ENCODE results near the gene ECI1.

ECI1 gene

DNA sequence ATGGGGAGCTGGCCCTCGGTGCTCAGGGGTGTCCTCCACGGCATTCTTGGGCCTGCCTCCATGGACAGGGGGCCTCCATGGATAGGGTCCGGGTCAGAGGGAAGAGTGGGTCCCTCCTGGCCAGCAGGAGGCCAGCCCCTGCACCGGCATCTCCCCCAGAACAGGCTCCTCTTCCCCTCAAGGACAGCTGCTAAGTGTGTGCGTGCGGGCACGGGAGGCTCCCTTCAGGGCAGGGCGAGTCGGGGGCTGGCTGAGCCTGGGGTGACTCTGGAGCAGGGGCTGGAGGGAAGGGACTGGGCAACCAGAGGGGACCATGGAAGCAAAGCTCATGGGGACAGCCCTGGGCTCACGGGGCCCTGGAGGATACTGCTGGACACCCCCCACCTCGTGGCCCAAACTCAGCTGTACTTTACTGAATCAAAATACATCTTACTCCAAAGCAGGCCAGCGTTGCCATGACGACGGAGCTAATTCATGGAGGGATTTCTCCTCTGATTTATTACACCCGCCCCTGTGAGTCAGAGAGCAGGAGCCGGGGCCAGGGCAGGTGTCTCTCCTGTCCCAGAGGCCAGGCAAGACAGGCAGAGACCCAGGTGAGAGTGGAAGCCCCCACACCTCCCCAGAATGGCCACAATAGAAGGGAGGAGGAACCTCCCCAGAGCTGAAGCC, 57.1 kb downstream of the ECI1 start:
- Histone ChIP-seq H3K9me2 (ENCODE audit: low read depth, low read length) (no peaks in the 10 kb centered on the region), H3K27ac (ENCODE audit: low read depth, low read length, poor library complexity, severe bottlenecking) (no peak overlapping the region), H4K20me1 (ENCODE audit: insufficient read depth, low read length) (no peaks in the 10 kb centered on the region), H3K27me3 (ENCODE audit: insufficient read depth, low read length) (peaks cover 18% of the 10 kb centered on the region; the same call in 1 of the 2 replicates), H3F3A (ENCODE audit: insufficient read depth, low read length) (no peaks in the 10 kb centered on the region), H3K9ac (ENCODE audit: low read length) (no peak overlapping the region), H3K4me1 (ENCODE audit: insufficient read depth, low read length, severe bottlenecking) (peaks cover 3% of the 10 kb centered on the region), H3K79me2 (ENCODE audit: insufficient read depth, low read length) (no peaks in the 10 kb centered on the region), H2AFZ (ENCODE audit: low read length) (no peak overlapping the region), H3K36me3 (ENCODE audit: insufficient read depth, low read length) (no peaks in the 10 kb centered on the region), H3K4me3 (ENCODE audit: low read depth, low read length, poor library complexity, severe bottlenecking) (no peak overlapping the region), H3K4me2 (ENCODE audit: low read length) (no peak overlapping the region), H3K9me3 (ENCODE audit: low read length) (no peaks in the 10 kb centered on the region)
- TF ChIP-seq, protein P1, sequence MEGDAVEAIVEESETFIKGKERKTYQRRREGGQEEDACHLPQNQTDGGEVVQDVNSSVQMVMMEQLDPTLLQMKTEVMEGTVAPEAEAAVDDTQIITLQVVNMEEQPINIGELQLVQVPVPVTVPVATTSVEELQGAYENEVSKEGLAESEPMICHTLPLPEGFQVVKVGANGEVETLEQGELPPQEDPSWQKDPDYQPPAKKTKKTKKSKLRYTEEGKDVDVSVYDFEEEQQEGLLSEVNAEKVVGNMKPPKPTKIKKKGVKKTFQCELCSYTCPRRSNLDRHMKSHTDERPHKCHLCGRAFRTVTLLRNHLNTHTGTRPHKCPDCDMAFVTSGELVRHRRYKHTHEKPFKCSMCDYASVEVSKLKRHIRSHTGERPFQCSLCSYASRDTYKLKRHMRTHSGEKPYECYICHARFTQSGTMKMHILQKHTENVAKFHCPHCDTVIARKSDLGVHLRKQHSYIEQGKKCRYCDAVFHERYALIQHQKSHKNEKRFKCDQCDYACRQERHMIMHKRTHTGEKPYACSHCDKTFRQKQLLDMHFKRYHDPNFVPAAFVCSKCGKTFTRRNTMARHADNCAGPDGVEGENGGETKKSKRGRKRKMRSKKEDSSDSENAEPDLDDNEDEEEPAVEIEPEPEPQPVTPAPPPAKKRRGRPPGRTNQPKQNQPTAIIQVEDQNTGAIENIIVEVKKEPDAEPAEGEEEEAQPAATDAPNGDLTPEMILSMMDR (IDR thresholded peaks at IDR 0.05; ENCODE audit: low read length), result no peak
- no peak for TF ChIP-seq EZH2 (IDR thresholded peaks at IDR 0.05; ENCODE audit: borderline replicate concordance, low read length)

DNA sequence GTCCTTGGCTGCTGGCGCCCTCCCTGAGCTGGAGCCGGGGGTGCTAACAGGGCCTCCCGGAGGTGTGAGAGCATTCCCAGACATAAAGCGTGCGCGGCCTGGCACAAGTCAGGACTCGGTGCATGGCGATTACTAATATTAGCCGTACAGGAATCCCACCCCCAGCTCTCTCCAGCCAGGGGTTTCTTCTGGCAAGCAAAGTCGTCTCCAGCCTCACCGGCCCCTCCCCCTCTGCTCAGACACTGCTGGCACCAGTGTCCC, 60.0 kb downstream of the ECI1 start:
- TF ChIP-seq, protein P1 (IDR thresholded peaks at IDR 0.05; ENCODE audit: low read length), result no peak
- TF ChIP-seq EZH2 (IDR thresholded peaks at IDR 0.05; ENCODE audit: borderline replicate concordance, low read length), result no peak
- no peaks in the 10 kb centered on the region for H3K79me2 ChIP-seq (ENCODE audit: insufficient read depth, low read length)
- peaks cover 27% of the 10 kb centered on the region; the same call in 1 of the 2 replicates for H3K27me3 ChIP-seq (ENCODE audit: insufficient read depth, low read length)
- H3F3A ChIP-seq (ENCODE audit: insufficient read depth, low read length), result no peaks in the 10 kb centered on the region
- H3K36me3 ChIP-seq (ENCODE audit: insufficient read depth, low read length), result no peaks in the 10 kb centered on the region
- H3K4me2 ChIP-seq (ENCODE audit: low read length), result no peak overlapping the region
- H3K9ac ChIP-seq (ENCODE audit: low read length), result no peak overlapping the region
- no peak overlapping the region for H3K4me3 ChIP-seq (ENCODE audit: low read depth, low read length, poor library complexity, severe bottlenecking)
- no peaks in the 10 kb centered on the region for H3K9me2 ChIP-seq (ENCODE audit: low read depth, low read length)
- no peak overlapping the region for H2AFZ ChIP-seq (ENCODE audit: low read length)
- no peaks in the 10 kb centered on the region for H3K9me3 ChIP-seq (ENCODE audit: low read length)
- H4K20me1 ChIP-seq (ENCODE audit: insufficient read depth, low read length), result no peaks in the 10 kb centered on the region
- peaks cover 3% of the 10 kb centered on the region for H3K4me1 ChIP-seq (ENCODE audit: insufficient read depth, low read length, severe bottlenecking)
- H3K27ac ChIP-seq (ENCODE audit: low read depth, low read length, poor library complexity, severe bottlenecking), result no peak overlapping the region

DNA sequence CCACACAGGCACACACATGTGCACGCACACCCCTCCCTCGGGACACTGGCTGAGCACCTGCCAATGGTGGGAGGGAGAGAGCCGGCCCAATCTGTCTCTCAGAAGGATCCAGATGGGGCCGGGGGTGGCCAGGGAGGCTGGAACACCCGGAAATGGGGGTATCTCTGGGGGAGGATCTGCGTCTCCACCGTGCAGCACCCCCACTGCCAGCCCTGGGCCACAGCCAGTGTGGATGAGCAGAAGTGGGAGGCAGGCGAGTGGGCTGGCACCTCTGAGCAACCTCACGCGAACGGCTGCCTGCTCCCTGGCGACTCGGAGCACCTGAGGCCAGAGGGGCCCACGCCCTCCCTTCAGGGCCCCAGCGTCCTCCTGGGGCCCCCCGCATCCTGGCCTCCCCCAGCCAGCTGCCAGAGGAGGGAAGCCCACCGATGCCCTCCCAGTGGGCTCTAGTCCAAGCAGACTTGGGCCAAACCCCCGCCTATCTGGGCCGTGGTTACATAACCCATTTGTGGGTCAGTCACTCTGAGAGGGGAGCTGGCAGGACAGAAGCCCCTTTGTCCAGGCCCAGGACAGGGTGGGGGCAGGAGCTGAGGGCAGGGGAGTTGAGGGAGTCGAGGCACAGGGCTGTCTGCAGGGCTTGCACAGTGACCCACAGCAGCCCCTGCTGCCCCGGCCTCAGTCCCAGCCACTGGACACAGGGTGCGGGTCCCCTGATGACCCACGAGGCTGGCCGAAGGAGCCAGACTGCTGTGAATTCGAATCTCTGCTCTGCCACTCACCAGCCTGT, 60.5 kb downstream of the ECI1 start:
- Histone ChIP-seq H3K4me2 (ENCODE audit: low read length) (no peak overlapping the region), H3K4me1 (ENCODE audit: insufficient read depth, low read length, severe bottlenecking) (peaks cover 1% of the 10 kb centered on the region), H2AFZ (ENCODE audit: low read length) (no peak overlapping the region), H3K9me2 (ENCODE audit: low read depth, low read length) (no peaks in the 10 kb centered on the region), H3F3A (ENCODE audit: insufficient read depth, low read length) (no peaks in the 10 kb centered on the region), H3K9me3 (ENCODE audit: low read length) (no peaks in the 10 kb centered on the region), H3K27me3 (ENCODE audit: insufficient read depth, low read length) (peaks cover 28% of the 10 kb centered on the region; the same call in 1 of the 2 replicates), H3K4me3 (ENCODE audit: low read depth, low read length, poor library complexity, severe bottlenecking) (no peak overlapping the region), H3K9ac (ENCODE audit: low read length) (no peak overlapping the region), H3K36me3 (ENCODE audit: insufficient read depth, low read length) (no peaks in the 10 kb centered on the region), H4K20me1 (ENCODE audit: insufficient read depth, low read length) (no peaks in the 10 kb centered on the region), H3K79me2 (ENCODE audit: insufficient read depth, low read length) (no peaks in the 10 kb centered on the region), H3K27ac (ENCODE audit: low read depth, low read length, poor library complexity, severe bottlenecking) (no peak overlapping the region)
- no peak for TF ChIP-seq EZH2 (IDR thresholded peaks at IDR 0.05; ENCODE audit: borderline replicate concordance, low read length)
- TF ChIP-seq, protein P1 (IDR thresholded peaks at IDR 0.05; ENCODE audit: low read length), result no peak
